Stimulated activated CD8-positive, alpha-beta memory T cell treated with anti-CD3 and anti-CD28 coated beads, Interleukin-12 subunit alpha, Interleukin-12 subunit beta, amount 100 ng/mL, for 24 hours (primary cell): ENCODE measurements around the gene SYP.

Experiments
- DNase-seq: peaks from one replicate; pipeline ENCODE4 v3.0.0-alpha.2; 2020; ENCODE audit errors: extremely low read depth

SYP gene

GRCh38 chrX:49220100-49220499, 20.1 kb upstream of the SYP start:
- no peak for DNase-seq

GRCh38 chrX:49214996-49215526, 15.1 kb upstream of the SYP start:
- DNase-seq: no peak

- DNase-seq: no peak
Observed at GRCh38 chrX:49214416-49214815, 14.4 kb upstream of the SYP start.

GRCh38 chrX:49212861-49213260, 12.9 kb upstream of the SYP start:
- no peak for DNase-seq

GRCh38 chrX:49212209-49212608, 12.2 kb upstream of the SYP start:
- no peak for DNase-seq

GRCh38 chrX:49211074-49211473, 11.1 kb upstream of the SYP start:
- no peak for DNase-seq

- no peak for DNase-seq
Observed at GRCh38 chrX:49210406-49210805, 10.4 kb upstream of the SYP start.

- no peak for DNase-seq
Observed at GRCh38 chrX:49209434-49210251, 9.7 kb upstream of the SYP start.

GRCh38 chrX:49208399-49208798, 8.4 kb upstream of the SYP start:
- no peak for DNase-seq

GRCh38 chrX:49206543-49206942, 6.5 kb upstream of the SYP start:
- DNase-seq: no peak

GRCh38 chrX:49205443-49205842, 5.5 kb upstream of the SYP start:
- no peak for DNase-seq

GRCh38 chrX:49204709-49205108, 4.7 kb upstream of the SYP start:
- DNase-seq: no peak

- DNase-seq: no peak
Observed at GRCh38 chrX:49204017-49204416, 4.0 kb upstream of the SYP start.

- no peak for DNase-seq
Observed at GRCh38 chrX:49203536-49203935, 3.5 kb upstream of the SYP start.

- no peak for DNase-seq
Observed at GRCh38 chrX:49202022-49202421, 2.0 kb upstream of the SYP start.

- DNase-seq: no peak
Observed at GRCh38 chrX:49199315-49199595, 738 bp downstream of the SYP start.

GRCh38 chrX:49198540-49199314, 1.3 kb downstream of the SYP start:
- DNase-seq: no peak

- no peak for DNase-seq
Observed at GRCh38 chrX:49197543-49198087, 2.4 kb downstream of the SYP start.

- DNase-seq: no peak
Observed at GRCh38 chrX:49193542-49193964, 6.4 kb downstream of the SYP start.

- no peak for DNase-seq
Observed at GRCh38 chrX:49192722-49193328, 7.2 kb downstream of the SYP start.

GRCh38 chrX:49191574-49192011, 8.4 kb downstream of the SYP start:
- DNase-seq: no peak

- DNase-seq: peak; percentile 56
Observed at GRCh38 chrX:49190821-49191573, 9.0 kb downstream of the SYP start.
